Colon (tissue), 2 donors: ENCODE measurements around the gene PARD3.

Source experiments
- FAIRE-seq: peaks from 2 replicates; lab custom pipeline; 2012; peaks lifted over from hg19 to GRCh38; lab: Jason Lieb, UNC
- donor health status: control.
- donor health status: control.

The PARD3 gene

GRCh38 chr10:34612938-34613337 lies 202.2 kb downstream of the PARD3 start:
- FAIRE-seq, result no peak

- no peak for FAIRE-seq
These were observed 202.7 kb downstream of the PARD3 start for GRCh38 chr10:34612446-34612845.

GRCh38 chr10:34609287-34609940 lies 205.7 kb downstream of the PARD3 start:
- no peak for FAIRE-seq

GRCh38 chr10:34607894-34608293 lies 207.2 kb downstream of the PARD3 start:
- FAIRE-seq, result no peak

GRCh38 chr10:34606890-34607289 lies 208.2 kb downstream of the PARD3 start:
- FAIRE-seq, result no peak

GRCh38 chr10:34602478-34602877 lies 212.6 kb downstream of the PARD3 start:
- FAIRE-seq, result no peak

GRCh38 chr10:34601691-34602090 lies 213.4 kb downstream of the PARD3 start:
- FAIRE-seq, result no peak

GRCh38 chr10:34599026-34599795 lies 215.9 kb downstream of the PARD3 start:
- no peak for FAIRE-seq

- FAIRE-seq, result no peak
These were observed 218.7 kb downstream of the PARD3 start for GRCh38 chr10:34596351-34596750.

GRCh38 chr10:34593930-34594329 lies 221.2 kb downstream of the PARD3 start:
- FAIRE-seq, result no peak

- FAIRE-seq, result no peak
These were observed 221.7 kb downstream of the PARD3 start for GRCh38 chr10:34593374-34593890.

- no peak for FAIRE-seq
These were observed 224.3 kb downstream of the PARD3 start for GRCh38 chr10:34590793-34591192.

- no peak for FAIRE-seq
These were observed 225.8 kb downstream of the PARD3 start for GRCh38 chr10:34589275-34589674.

GRCh38 chr10:34587680-34588019 lies 227.4 kb downstream of the PARD3 start:
- FAIRE-seq, result no peak

GRCh38 chr10:34587002-34587679 lies 228.0 kb downstream of the PARD3 start:
- no peak for FAIRE-seq

- FAIRE-seq, result peak; percentile 33
These were observed 229.5 kb downstream of the PARD3 start for GRCh38 chr10:34585422-34586112.

- no peak for FAIRE-seq
These were observed 230.9 kb downstream of the PARD3 start for GRCh38 chr10:34584164-34584563.

GRCh38 chr10:34581801-34582532 lies 233.1 kb downstream of the PARD3 start:
- FAIRE-seq, result no peak

GRCh38 chr10:34580643-34581042 lies 234.5 kb downstream of the PARD3 start:
- FAIRE-seq, result no peak

- FAIRE-seq, result no peak
These were observed 234.9 kb downstream of the PARD3 start for GRCh38 chr10:34580214-34580613.

- FAIRE-seq, result no peak
These were observed 236.6 kb downstream of the PARD3 start for GRCh38 chr10:34578468-34578867.

- no peak for FAIRE-seq
These were observed 238.3 kb downstream of the PARD3 start for GRCh38 chr10:34576797-34577196.
